HG03378 (cell line): ENCODE measurements around the gene MGMT.

ENCODE experiments used
- ATAC-seq: cut with Tn5 transposase; IDR thresholded peaks from one replicate; pipeline ENCODE4 v1.9.1; 2021; ENCODE audit warnings: mild to moderate bottlenecking, moderate library complexity; ENCODE audit not compliant: unreplicated experiment

Gene MGMT

DNA sequence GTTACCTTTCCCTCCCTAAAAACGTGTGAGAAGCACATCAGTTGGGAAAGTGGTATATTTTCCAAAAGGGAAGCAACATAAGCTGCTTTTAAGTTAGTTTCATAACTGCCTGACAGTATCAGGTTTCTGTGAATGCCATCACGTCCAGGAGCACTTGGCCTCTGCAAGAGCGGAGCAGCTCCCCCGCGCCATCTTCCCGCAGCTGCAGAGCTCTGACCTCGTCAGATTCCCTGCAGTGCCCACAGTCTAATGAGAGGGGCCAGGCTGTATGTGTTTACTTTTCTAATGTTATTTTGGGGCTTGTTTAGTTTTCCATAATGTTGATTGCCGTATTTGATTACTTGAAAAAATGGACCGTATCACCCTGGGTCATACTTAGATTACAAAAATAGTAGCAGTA lies 74.2 kb downstream of the MGMT start:
- no peak for ATAC-seq

DNA sequence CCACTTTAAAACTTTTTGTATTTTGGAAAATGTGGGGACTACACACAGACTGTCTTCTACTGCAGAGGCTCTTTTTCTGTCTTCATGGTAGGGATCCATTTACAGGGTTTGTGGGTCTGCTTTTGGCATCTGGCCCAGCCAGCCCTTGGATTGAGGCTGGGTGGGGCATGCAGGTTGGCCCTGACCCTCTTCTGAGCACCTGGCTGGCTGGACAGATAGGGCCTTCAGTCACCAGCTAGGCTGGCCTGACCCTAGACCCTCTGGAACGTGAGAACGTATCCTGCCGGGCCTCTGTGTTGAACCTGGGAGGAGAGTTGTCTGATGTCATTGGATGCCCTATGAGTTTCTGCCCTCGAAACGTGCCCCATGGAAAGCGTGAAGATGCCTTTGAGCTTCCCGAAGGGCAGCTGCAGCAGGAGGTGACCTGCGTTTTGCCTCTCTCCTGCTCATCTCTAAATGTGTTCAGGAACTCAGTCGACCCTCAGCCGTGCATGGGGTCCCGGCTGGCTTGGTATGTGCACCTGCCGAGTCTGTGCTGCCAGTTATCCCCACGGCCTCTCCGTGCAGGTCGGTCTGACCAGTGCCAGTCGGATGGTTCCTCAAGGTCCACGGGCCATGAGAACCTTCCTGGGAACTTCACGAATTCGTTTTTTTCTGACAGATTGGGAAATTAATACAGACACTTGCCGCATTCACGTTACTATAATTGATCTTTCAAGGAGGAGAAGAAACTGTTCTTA lies 74.9 kb downstream of the MGMT start:
- ATAC-seq, result no peak

DNA sequence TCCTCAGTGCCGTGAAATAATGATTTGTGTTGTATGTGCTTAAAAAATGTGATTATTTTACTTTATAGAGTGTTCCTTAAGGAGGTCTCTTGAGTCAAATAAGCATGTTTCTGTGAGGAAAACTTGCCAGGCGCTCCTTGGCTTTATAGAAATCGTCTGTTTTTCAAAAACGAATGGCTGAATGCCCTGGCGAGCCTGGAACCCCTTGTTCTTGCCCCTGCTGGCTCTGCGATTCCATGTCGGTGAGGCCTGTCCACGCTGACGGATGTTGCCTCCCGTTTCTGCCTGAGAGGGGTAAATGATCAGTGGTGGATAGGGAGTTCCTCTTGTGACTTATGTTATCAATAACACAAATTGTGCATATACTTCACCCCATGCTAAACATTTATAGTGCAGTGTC lies 75.5 kb downstream of the MGMT start:
- ATAC-seq, result no peak

DNA sequence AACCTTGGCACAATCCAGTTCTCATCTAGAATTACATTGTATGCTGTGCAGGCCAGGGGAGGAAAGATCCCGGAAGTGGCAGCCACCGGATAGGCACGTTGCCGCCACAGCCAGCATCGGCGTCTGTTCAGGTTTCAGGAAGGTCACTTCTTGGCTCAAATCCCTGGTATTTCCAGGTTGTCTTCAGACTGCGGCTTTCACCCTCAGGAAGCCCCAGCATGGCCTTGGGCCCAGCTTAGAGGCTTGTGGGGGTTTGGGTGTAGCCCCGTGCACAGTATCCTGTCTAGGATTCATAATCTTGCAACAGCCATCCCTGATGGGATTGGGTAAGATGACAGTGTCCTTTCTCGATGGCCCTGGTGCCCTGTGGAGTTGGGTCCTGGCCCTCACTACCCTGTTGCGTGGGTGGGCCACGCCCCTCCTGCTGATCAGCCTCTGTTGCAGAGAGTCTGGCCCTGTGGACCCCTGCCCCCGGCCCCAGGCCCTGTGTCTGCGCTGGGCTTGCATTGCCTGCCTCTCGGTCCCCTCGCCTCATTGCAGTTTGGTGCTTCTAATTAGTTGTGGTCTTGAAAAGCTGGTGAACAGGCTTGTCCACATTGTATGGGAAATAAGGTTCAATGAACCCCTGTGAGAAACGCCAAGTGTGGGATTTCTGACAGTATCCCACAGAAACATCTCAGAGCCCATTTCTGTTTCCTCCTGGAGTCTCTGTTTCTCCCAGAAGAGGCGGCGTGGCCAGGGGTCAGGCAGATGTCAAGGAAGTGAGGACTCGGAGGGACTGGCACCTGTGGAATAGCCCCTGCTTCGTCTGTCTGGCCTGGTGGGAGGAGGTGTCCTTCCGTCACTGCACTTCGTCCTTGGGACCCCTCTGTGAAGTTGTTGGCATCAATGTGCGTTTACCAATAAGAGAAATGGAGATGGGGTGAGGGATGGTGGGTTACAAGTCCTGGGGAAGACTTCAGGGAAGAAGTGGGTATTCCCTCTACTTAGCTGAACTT lies 77.5 kb downstream of the MGMT start:
- ATAC-seq, result no peak

DNA sequence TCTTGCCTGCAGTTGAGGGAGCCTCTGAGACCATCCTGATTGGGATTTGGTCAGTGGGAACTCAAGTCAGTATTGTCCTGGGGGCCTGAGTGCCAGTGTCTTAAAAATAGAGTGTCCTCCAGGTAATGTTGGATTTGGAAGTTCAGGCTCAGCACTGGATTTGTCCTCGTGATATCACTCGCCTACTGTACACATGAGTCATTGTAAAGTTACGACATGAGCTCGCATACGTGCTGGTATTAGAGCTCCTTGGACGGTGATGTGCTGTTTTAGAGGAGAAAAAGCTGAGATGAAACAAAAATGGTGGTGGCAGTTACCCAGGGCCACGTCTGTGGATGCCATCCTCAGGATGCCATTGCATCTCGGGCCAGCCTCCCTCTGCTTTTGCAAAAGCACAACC lies 78.2 kb downstream of the MGMT start:
- ATAC-seq, result no peak

DNA sequence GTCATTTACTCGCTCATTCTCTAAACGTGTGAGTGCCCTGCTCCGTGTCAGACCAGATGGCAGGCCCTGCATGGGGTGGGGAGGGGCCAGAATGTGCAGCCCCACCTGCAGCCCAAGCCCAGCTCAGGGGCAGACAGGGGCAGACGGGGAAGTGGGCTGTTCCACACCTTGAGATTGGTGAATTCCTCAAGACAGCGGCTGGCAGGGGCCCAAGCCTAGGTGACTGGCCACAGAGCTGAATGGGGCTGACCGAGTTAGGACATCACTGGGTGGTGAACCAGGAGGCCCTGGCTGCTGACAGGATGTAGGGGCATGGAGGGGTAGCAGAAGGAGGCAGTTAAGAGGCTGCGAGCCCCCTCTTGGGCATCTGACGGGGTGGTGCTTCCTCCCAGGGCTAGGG lies 79.1 kb downstream of the MGMT start:
- ATAC-seq, result no peak

DNA sequence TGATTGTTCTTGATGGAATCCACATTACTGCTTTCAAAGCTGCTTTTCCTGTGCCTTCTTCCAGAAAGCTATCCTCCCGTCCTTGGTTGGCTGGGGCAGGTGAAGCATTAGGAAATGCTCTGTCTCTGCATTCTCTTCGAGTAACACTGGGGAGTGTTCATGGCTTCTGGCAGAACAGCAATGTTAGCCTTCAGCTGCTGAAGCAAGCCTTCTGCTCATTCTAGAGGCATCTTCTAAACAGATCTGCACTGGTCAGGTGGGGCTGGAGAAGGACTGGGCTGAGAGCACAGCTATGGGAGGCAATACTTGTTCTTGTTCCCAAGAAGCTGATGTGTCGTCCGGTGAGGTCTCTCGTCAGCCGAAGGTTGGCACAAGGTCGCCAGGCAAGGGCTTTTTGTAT lies 80.6 kb downstream of the MGMT start:
- ATAC-seq, result no peak

DNA sequence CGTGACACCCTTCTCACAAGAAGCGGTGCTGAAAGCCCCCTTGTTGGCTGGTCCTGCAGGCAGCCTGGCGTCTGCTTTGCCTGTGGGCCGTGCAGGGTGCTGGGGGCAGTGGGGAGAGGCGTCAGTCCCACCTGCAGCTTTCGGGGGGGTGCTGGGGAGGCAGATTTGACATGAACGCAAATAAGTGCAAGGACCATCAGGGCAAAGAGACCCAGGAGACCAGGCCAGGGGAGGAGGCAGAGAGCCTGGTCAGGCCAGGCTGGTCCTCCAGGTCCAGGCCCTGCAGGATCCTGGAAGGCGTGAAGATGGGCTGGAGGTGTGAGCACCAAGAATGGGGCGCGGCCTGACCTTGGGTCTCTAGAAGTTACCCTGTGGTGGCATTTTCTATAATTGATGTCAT lies 81.6 kb downstream of the MGMT start:
- ATAC-seq, result no peak

DNA sequence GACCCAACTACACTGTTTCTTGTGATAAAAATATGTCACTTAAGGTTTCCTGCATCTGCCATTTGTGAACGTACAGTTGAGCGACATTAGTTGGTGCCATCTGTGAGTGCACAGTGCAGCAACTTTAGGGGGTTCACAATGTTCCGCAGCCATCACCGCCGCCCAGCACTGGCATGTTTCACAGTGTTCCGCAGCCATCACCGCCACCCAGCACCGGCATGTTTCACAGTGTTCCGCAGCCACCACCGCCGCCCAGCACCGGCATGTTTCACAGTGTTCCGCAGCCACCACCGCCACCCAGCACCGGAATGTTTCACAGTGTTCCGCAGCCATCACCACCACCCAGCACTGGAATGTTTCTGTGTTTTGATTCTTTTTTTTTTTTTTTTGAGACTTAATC lies 83.0 kb downstream of the MGMT start:
- no peak for ATAC-seq

DNA sequence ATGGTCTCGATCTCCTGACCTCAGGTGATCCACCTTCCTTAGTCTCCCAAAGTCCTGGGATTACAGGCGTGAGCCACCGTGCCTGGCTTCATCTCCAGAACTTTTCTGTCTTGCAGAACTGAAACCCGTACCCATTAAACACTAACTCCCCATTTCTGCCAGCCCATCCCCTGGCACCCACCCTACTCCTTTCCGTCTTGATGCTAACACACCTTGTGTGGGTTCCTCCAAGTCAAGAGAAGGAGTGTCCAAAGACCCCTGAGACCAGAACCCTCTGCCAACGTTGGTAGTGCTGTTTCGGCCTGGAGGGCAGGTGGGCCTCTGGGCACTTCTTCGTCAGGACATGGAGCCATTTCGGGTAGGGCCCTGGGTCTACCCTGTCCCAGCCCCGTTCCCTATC lies 83.6 kb downstream of the MGMT start:
- no peak for ATAC-seq

DNA sequence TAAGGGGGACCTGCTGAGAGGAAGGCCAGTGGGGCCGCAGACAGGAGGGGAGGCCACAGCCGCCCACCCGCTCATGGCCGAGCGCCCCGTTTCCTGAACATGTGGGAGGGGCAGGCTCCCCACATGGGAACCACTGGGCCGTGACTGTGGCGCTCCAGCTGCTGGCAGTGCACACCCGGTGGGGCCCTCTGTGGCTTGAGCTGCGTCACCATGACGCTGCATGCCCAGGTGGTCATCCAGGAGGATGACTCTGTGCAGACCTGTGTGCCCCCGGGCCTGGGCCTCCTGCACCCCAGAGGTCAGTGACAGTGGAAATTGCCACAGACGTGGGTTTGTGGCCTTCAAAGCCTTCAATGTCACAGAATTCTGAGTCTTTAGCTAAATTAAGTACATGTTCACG lies 85.1 kb downstream of the MGMT start:
- peak; percentile 83 for ATAC-seq

DNA sequence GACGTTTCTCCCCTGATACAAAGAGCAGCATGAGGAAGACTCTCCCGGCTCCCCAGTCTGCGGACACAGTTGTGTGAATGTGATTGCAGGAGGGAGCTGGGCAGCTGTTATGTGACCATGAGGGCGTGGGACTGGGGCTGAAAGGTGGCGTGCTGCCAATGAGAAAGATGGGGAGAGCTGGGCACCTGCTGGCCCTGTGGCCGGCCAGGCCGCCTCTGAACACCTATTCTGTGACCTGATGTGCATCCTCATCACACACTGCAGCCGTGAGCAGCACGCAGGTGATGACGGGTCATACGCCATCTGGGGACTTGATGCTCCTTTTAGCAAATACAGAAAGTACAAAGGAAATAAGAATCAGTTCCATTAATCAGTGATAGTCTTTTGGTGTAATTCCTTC lies 86.9 kb downstream of the MGMT start:
- ATAC-seq, result no peak

DNA sequence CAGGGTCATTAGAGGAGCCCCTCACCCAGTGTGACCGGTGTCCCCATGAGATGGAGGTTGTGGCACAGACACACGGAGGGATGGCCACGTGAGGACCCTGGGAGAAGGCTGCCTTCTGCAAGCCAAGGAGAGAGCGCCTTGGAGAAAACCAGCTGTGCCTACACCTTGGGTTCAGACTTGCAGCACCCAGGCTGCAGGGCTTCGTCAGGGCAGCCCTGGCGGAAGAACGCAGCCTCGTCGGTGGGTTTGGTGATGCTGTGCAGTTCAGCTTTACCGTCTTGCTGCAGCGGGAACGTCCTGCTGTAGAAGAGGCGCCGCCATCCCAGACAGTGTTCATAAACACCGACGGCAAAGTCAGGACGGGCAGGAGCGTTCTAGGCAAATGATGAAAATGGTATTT lies 89.3 kb downstream of the MGMT start:
- no peak for ATAC-seq

DNA sequence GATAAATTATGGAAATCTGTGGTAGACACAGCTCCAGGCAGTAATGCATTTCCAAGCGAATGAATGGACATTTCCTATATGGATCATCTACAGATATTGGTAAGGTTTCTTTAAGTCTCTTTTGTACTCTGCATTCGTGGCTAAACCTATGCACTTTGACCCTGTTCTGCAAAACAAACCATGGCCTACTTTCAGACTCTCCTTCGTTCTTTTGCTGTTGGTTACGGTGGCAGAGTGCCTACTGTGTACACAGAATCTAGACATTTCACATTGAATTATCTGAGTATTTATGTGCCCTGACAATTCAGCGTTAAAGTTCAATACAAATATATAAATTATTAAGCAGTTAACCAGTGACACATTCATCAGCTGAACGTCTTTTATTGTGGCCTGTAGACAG lies 93.3 kb downstream of the MGMT start:
- ATAC-seq, result no peak

DNA sequence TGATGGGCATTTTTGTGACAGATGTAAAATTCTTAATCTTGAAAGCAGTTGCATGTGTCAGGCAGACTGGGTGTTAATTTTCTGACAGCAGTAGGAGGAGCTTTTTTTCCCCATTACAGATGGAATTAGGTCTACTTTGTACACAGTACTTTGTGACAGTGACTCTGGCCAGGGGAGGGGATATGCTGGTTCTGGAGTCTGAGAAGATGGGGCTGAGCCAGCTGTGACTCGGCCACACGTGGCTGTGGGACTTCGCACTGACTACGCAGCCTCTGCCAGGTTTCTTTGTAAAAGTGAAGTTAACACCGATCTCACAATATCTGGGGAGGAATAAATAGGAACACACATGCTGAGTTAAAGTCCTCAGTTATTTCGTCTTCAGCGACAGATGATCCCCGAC lies 95.4 kb downstream of the MGMT start:
- no peak for ATAC-seq

DNA sequence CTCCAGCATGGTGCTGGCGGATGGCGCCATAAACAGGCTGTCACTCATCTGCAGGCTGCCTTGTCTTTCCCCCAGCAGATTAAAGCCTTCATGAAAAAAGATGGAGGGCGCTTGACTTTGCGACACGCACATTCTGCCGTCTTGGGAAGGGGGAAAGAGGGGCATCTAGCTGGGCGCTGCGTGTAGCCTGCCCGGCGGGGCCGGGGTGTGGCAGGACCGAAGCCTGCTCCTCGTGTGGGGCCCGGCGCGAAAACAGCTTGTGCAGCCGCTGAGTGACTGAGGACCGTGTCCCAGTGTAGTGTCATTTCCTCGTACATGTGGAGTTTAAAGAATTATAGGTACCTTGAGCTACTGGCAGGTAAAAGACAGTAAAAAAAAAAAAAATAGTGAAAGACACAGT lies 97.9 kb downstream of the MGMT start:
- no peak for ATAC-seq

DNA sequence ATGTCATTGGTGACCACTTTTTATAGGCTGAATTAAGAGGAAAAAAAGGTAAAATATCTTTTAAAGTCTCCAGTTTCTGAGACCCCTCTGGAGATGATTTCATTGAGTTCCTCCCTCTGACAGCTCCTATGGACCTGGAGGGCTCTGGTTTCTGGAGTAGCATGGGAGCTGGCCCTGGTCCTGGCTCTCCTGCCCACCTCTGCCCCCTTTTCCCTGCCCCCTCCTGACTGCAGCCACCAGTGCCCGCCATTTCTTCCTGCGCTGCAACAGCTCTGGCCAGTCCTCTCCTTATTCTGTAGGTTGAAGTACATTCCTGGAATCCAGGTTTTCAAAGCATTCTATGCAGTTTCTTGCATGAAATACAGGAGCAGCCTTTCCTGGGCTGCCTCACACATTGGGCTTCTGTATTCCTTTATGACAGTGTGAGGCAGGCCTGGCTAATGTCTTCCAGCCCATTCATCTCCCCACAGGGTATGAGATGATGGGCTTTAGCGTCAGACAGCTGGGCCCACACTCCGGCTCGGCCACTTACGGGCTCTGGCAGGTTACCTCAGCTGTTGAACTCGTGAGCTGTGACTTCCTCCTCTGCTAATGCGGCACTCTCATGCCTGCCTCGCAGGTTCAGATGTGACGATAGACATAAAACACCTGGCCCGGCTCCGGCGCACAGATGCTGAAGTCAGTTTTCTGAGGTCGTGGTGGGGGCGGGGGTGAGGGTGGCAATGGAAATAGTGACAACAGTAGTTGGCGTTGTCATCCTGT lies 101.7 kb downstream of the MGMT start:
- no peak for ATAC-seq

DNA sequence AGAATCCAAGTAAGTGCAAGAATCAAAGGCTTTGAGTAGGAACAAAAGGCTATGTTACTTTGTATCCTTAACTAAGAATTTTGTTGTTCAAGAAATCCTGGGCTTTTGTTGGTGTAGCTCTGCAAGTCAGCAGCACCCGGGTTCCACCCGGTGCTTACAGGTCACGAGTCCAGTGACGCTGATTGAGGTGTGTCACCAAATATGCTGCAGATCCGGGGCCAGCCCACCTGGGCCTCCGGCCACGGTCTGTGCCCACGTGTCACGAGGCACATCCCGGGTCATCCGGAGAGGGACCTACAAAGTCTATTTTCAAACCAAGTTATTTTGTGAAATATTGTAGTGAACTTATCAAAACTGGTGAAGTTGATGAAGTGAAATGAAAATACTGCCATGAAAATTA lies 103.1 kb downstream of the MGMT start:
- ATAC-seq, result no peak

DNA sequence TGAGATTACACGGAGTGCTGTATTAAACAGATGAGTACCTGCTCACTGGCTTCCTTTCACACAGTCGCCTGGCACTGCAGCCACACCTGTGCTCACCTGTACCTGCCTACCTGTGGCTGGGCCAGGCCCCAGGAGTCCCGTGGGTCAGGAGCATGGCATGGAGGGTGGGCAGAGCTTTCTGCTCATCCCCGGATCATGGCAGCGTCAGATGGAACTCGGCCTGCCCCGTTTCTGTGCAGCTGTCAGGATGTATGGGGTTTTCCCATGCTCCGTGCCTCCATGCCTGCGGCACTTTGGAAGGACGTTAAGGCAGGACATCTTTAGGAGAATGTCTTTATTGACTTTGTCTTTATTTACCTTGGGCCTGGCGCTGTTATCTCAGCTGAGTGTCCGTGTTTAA lies 112.2 kb downstream of the MGMT start:
- no peak for ATAC-seq

DNA sequence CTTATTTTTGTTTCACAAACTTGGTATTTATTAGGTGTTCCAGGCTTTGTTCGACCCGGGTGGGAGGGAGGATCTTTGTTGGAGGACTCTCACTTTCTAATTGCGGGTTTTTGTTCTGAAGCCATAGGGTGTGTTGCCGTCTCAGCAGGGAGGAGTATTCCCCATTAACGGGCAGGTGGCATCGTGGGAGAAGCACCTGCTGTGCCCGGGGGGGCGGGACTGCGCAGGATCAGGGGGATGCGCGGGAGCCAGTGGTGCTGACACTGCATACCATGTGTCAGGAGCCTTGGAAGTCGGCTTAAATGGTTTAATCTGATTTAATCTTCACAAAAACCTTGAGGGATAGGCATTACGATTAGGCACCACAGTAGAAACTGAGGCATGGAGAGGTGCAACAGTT lies 113.0 kb downstream of the MGMT start:
- ATAC-seq, result no peak

DNA sequence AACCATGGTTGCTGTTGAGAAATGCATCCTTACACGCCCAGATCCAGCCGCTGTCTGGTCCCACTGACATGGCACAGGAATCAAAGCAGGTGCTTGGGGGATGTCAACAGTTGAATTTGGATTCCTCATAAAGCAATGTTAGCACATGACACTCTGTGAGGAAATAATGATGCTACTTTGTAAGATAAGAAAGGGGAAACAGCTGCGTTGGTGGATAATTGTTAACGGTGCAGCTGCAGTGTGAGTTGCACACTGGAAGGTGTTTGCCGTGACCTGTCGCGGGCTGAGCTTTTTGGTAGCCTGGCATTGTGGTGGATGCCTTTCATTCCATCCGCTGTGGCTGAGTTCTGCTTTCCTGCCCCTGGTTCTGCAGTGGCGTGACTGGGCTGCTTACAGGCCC lies 113.9 kb downstream of the MGMT start:
- ATAC-seq, result no peak
